CD4-positive, alpha-beta T cell treated with Interleukin-21 for 1 hour (primary cell): ENCODE results near the gene PTPRS.
"Not testable (repeated sequence)": the region's sequence is repeated elsewhere in the genome, so short reads cannot be mapped to it uniquely, and the experiment has no call there.

ENCODE experiments used
- DNase-seq: peaks from one replicate; pipeline ENCODE4 v3.0.0-alpha.2; 2020

PTPRS gene

DNA sequence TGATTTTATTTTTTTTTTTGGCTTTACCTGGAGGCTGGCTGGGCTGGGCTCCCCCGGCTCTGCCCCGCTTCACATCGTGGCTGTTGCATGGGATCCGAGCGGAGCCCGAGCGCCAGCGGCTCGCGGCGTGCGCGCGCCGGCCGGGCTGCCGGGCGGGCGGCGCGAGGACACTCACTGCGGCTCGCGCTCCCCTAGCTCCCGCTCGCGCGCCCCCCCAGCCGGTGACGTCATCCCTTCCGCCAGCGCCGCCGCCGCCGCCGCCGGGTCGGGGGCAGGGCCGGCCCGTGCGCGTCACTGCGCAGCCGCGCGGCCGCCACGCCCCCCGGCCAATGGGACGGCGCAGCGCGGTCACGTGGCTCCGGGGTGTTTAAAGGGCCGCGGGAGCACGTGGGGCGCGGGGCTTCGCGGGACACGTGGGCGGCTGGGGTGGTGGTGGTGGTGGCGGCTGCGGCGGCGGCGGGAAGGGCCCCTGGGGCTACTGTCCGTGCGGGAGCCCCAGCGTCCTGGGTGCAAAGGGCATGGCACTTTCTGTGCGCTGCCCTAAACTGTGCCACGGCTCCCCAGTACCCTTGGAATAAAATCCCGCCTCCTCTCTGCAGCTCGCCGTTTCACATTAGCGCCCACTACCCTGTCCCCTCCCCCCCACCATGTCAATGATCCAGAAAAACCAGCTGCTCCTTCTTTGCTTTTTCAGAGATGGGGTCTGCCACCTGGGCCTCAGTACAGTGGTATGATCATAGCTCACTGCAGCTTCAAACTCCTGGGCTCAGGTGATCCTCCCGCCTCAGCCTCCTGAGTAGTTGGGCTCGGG is at the start of gene PTPRS:
PTPRS (minus strand) TSS at position 176 of the 811 bp plus-strand sequence. CDS start 54,672 bp downstream, outside the sequence.
- peak; percentile 58 for DNase-seq

DNA sequence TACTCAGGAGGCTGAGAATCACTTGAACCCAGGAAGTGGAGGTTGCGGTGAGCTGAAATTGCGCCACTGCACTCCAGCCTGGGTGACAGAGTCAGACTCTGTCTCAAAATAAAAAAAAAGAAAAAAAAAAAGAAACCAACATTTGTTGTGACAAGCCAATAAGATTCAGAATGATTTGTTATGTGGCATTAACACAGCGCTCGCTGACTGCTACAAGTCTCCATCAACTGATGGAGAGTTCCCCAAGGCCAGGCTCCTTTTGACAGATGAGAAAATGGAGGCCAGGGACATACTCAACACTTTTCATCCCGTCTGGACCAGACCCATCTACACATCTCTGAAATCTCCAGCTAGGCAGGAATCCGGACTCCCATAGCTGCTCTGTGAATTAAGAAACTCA is 48.7 kb upstream of the PTPRS start:
- no peak for DNase-seq

- DNase-seq, result no peak
Measured at GRCh38 chr19:5387472-5387871, 46.9 kb upstream of the PTPRS start.

- DNase-seq, result no peak
Measured at GRCh38 chr19:5386841-5387240, 46.2 kb upstream of the PTPRS start.

DNA sequence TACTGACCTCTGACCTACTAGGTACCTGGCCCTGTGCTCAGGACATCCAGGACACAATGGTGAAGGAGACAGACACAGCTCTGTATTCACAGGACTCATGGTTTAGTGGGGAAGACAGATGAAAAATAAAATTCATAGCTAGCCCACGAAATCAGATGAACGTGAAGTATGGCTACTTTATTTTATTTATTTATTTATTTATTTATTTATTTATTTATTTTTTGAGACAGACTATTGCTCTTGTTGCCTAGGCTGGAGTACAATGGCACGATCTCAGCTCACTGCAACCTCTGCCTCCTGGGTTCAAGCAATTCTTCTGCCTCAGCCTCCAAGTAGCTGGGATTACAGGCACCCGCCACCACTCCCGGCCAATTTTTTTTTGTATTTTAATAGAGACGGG is 40.6 kb upstream of the PTPRS start:
- not testable (repeated sequence) for DNase-seq

DNA sequence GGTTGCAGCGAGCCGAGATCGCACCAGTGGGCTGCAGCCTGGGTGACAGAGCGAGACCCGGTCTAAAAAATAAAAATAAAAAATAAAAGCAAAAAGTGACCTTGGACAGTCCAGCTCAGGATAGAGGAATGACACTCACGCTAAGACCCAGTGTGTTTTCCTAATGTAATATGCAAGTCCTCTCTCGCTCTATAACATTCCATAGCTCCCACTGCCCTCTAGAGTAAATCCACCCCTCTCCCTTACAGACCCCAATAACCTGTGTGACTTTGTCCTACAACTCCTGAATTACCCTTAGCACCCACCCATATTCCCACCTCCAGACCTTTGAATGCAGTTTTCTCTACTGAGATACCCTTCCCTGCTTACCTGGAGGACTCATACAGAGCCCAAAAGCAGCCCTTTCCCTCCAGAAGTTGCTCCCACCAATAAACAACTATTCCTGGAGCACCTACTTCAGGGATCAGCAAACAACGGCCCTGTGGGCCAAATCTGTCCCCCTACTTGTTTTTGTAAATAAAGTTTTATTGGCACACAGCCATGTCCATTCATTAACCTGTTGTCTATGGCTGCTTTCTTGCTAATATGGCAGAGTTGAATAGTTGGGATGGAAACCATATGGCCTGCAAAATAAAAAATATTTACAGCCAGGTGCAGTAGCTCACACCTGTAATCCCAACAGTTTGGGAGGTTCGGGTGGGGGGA is 39.8 kb upstream of the PTPRS start:
- DNase-seq, result no peak

DNA sequence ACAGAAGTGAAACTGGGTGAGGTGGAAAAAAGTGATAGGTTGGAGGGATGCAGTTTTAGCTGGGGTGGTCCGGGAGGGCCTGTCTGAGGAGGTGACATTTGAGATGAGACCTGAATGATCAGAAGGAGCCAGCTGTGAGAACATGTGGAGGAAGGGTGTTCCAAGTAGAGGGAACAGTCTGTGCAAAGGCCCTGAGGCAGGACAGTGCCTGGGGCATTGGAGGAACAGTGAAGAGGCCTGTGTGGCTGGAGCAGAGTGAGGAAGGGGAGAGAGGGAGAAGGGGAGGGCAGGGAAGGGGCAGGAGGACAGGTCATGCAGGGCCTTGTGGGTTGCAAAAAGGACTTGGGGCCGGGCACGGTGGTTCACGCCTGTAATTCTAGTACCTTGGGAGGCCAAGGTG is 36.3 kb upstream of the PTPRS start:
- DNase-seq, result no peak

GRCh38 chr19:5372572-5373200 is 32.1 kb upstream of the PTPRS start:
- DNase-seq, result no peak

DNA sequence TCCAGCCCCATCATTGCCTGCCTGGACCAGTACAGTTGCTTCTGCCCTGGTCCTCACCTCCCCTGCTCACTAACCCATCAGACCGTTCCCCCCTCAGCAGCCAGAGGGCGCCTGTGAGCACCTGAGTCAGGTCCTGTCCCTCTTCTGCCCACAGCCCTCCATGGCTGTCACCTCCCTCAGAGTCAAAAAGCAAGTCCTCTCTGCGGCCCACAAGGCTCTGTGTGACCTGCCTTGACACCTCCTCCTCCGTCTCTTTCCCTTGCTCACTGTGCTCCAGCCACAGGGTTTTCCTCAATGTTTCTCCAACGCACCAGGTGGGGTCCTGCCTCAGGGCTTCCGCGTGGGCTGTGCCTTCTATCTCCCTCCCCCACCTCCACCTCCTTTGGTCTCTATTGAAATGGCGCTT is 29.4 kb upstream of the PTPRS start:
- peak; percentile 17 for DNase-seq

DNA sequence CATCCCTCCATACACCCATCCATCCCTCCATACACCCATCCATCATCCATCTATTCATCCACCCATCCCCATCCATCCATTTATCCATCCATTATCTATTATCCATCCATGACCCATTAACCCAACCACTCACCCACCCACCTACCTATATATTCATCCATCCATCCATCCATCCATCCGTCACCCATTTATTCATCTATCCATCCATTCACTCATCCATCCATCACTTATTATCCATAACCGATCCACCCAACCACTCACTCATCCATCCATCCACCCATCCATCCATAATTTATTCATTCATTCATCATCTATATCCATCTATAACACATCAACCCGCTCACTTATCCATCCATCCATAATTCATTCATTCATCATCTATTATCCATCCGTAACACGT is 28.7 kb upstream of the PTPRS start:
- no peak for DNase-seq

DNA sequence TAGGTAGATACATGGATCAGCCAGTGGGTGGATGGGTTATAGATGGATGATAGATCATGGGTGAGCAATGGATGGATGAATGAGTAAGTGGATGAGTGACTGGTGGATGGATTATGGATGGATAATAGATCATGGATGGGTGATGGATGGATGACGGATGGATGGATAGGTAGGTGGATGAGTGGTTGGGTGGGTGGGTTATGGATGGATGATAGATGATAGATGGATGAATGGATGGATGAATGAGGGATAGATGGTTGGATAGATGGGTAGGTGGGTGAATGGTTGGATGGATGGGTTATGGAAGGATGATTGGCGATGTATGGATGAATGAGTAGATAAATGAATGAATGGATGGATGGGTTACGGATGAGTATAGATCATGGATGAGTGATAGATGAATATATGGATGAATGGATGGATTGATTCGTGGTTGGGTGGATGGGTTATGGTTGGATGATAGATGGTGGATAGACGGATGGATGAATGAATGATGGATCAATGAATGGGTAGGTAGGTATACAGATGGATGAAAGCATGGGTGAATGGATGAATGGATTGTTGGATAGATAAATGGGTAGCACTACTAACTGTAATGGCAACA is 27.0 kb upstream of the PTPRS start:
- no peak for DNase-seq

- DNase-seq, result no peak
Measured at GRCh38 chr19:5365905-5366304, 25.3 kb upstream of the PTPRS start.

- DNase-seq, result no peak
Measured at GRCh38 chr19:5364674-5365073, 24.1 kb upstream of the PTPRS start.

DNA sequence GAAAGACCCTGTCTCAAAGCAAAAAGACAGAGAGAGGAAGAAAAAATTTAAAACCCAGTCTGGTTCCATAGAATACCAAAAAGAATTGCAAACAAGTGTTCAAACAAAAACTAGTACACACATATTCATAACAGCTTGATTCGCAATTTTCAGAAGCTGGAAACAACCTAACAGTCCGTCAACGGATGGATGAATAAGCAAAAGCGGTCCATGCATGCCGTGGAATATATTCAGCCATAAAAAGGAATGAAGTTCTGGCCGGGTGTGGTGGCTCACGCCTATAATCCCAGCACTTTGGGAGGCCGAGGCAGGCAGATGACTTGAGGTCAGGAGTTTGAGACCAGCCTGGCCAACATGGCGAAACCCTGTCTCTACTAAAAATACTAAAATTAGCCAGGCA is 21.2 kb upstream of the PTPRS start:
- DNase-seq, result not testable (repeated sequence)

DNA sequence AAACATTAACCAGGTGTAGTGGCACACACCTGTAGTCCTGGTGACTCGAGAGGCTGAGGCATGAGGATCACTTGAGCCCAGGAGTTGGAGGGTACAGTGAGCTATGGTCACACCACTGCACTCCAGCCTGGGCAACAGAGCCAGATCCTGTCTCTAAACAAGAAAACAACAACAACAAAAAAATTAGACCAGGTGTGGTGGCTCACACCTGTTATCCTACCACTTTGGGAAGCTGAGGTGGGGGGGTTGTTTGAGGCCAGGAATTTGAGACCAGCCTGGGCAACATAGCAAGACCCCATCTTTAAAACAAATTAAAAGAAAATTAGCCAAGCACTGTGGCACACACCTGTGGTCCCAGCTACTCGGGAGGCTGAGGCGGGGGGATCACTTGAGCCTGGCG is 20.8 kb upstream of the PTPRS start:
- no peak for DNase-seq

DNA sequence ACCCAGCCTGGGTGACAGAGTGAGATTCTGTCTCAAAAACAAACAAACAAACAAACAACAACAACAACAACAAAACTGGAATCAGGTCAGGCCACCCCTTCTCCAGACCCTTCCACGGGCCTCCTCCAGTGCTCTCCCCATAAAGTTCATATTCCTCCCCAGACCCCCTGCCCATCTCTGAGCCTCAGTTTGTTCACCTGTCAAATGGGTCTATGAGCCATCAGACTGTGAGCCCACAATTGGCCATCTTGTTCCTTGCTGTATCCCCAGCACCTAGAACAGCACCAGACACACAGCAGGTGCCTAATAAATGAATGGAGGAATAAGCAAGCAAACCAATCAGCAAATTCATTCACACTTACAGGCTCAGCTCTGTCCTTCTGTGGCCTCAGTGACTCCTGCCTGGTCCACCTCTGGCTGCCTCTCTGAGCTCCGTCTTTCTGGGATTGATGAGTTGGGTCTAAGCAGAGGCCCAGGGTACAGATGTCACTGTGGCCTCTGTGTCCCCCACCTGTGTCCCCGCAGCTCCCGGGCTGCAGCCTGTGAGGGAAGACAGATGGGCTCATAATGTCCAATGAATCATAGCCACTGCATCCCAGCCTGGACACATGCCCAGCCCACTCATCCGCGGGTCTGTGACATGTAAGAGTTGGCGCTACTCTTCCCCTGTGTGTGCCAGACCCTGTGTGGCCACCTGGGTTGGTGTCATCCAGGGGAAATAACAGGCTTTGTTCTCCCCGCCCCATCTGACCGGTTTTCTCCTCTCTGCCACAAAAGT is 19.6 kb upstream of the PTPRS start:
- DNase-seq, result no peak

GRCh38 chr19:5358173-5358800 is 17.7 kb upstream of the PTPRS start:
- DNase-seq, result no peak

DNA sequence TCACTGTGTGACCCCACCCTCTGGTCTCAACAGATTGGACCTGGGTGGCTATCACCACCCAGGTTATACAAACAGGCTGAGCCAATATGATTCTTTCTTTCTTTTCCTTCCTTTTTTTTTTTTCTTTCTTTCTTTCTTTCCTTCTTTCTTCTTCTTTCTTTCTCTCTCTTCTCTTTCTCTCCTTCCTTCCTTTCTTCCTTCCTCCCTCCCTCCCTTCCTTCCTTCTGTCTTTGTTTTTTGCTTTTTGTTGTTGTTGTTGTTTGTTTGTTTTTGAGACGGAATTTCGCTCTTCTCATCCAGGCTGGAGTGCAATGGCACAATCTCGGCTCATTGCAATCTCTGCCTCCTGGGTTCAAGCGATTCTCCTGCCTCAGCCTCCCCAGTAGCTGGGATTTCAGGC is 17.0 kb upstream of the PTPRS start:
- no peak for DNase-seq

DNA sequence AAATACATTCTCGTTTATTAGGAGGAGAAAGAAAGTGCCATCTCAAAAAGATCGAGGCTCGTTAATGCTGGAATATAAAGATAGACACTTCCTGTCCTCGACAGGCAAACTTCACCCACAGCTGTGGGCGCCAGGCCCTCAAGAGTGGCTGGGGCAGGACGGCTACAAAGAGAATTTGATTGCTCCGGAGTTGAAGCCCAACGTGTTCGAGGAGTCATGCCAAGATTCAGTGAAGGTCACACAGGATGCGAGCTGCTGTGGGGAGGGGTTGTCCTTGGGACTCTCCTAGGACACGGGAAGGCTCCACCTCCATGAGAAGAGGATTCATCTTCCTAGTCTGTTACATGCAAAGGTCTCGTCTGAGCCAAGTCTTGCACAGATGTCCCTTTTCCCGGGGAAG is 16.3 kb upstream of the PTPRS start:
- no peak for DNase-seq

DNA sequence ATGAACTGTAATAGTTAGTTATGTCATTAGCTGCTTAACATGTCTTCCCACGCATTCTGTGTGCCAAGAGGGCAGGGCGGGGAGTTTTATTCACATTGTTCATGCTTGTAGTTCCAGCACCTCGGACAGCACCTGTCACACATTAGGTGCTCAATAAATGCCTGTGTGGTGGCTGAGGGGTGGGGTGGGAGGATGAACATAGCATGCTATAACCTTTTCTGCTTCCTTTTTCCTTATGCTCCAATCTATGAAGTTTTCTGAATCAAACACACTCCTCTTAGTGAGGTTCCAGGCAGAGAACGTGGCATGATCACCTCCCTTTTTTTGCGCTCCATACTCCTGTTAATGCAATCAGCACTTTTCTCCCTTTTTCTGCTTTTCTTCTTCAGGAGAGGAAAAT is 15.8 kb upstream of the PTPRS start:
- DNase-seq, result no peak

DNA sequence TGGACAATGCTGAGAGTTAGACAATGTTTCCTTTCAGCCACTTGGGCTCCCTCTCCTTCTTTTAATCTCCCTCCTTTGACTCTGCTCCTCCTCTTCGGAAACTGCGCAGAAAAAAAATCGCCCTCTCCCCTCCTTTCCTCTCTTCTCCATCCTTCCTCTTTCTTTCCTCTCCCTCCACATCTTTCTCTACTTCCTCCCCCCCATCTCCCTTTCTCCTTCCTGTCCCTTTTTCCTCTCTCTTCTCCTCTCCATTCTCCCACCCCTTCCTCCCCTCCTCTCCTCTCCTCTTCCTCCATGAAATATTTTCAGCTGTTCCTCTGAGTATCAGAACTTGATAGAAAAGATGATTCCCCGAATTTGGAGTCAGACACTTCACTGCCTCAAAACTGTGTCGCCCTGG is 15.1 kb upstream of the PTPRS start:
- no peak for DNase-seq

DNA sequence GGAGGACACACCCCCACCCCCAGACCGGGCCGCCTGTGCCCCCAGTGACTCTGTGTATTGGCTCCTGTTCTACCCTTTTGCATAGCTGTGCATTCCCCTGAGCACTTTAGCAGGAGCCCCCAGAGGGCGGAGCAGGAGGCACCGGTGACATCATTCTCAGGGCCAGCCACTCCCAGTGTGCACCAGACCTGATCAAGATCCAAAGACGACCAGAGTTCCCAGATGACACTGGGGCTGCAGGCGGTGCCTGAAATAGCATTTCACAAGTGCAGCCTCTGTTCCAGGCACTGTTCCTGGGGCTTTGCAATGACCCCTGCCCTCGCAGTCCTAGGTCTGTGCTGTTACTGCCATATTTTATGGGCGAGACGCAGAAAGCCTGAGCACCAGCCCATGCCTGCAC is 14.5 kb upstream of the PTPRS start:
- DNase-seq, result no peak
